Measurements from ENCODE around the gene ACAD11. TPM values are rescaled to one million over a fixed set of nuclear protein-coding genes. Genes with fewer than 3 reads are reported as not detected.

ACAD11 gene
- polyA plus RNA-seq, 3 donors, result 0.31 to 25.4 (median 0.40) TPM

DNA sequence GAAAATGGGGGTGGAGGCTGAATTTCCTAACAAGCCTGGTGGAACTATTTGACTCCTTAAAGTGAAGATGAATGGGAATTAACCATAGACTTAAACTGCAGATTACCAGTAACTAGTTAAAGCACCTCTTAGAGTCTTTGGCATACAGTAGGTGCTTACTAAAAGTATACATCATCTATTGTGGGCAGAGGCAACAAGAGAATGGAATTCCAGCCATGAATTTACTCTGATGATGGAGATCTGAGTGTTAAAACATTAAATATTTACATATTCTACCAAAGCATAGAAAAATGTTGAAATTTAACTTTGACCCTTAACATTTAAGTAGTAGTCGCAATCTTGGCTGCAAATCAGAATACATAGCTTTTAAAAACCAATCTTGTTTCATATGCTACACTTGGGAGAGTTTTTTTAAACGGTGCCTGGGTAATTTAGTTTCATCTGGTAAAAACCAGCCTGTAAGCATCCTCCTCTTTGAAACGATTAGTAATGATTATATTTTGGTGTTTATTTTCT, 5.7 kb upstream of the ACAD11 start:
- H3K36me3 ChIP-seq (replicated peaks in 1 of 2; ENCODE audit: control insufficient read depth in 1 of 2, insufficient read depth in 2 of 2, low read length in 2 of 2), result peaks cover 15 to 38% of the 10 kb centered on the region in 2 donors
- H3K9me3 ChIP-seq (replicated peaks in 1 of 2; ENCODE audit: control insufficient read depth in 1 of 2, insufficient read depth in 1 of 2, low read length in 2 of 2), result no peaks in the 10 kb centered on the region
- H3K27ac Mint-ChIP-seq, result no peak overlapping the region
- no peaks in the 10 kb centered on the region for H3K27me3 ChIP-seq (ENCODE audit: control insufficient read depth in 2 of 2, insufficient read depth in 2 of 2, low read length in 2 of 2)
- H3K27me3 Mint-ChIP-seq (ENCODE audit: low read depth in 3 of 3), result no peaks in the 10 kb centered on the region
- H4K20me1 ChIP-seq (ENCODE audit: insufficient read depth, low read length), result no peaks in the 10 kb centered on the region
- H3K4me2 ChIP-seq (replicated peaks; ENCODE audit: extremely low read depth, low read length, poor library complexity, severe bottlenecking), result no peak overlapping the region
- peaks cover 21% of the 10 kb centered on the region for H3K79me2 ChIP-seq (ENCODE audit: insufficient read depth, low read length)
- H3K4me3 Mint-ChIP-seq, result no peak overlapping the region
- DNase-seq, result no peak
- no peak overlapping the region for H3K9ac ChIP-seq (ENCODE audit: insufficient read depth, low read length, poor library complexity, severe bottlenecking)
- no peak overlapping the region for H3K27ac ChIP-seq (ENCODE audit: low read depth in 1 of 2, low read length in 2 of 2)
- TF ChIP-seq, protein P1, sequence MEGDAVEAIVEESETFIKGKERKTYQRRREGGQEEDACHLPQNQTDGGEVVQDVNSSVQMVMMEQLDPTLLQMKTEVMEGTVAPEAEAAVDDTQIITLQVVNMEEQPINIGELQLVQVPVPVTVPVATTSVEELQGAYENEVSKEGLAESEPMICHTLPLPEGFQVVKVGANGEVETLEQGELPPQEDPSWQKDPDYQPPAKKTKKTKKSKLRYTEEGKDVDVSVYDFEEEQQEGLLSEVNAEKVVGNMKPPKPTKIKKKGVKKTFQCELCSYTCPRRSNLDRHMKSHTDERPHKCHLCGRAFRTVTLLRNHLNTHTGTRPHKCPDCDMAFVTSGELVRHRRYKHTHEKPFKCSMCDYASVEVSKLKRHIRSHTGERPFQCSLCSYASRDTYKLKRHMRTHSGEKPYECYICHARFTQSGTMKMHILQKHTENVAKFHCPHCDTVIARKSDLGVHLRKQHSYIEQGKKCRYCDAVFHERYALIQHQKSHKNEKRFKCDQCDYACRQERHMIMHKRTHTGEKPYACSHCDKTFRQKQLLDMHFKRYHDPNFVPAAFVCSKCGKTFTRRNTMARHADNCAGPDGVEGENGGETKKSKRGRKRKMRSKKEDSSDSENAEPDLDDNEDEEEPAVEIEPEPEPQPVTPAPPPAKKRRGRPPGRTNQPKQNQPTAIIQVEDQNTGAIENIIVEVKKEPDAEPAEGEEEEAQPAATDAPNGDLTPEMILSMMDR (IDR thresholded peaks at IDR 0.05), result no peak
- peaks cover 9 to 12% of the 10 kb centered on the region in 2 donors for H3K4me1 ChIP-seq (ENCODE audit: control insufficient read depth in 1 of 2, insufficient read depth in 2 of 2, low read length in 2 of 2)
- H3K36me3 Mint-ChIP-seq, result peaks cover 6 to 19% of the 10 kb centered on the region in 2 donors
- H3K4me3 ChIP-seq (replicated peaks in 1 of 3; ENCODE audit: low read depth in 2 of 3, low read length in 3 of 3), result no peak overlapping the region
- H3K4me1 Mint-ChIP-seq, result peaks cover 16% of the 10 kb centered on the region
- H3K9me3 Mint-ChIP-seq, result peaks cover 0 to 1% (median 0%) of the 10 kb centered on the region in 7 donors
- no CpG with 5 or more reads among the region's 3 CpGs for WGBS (ENCODE audit: insufficient coverage)
- no peak overlapping the region for H2AFZ ChIP-seq (ENCODE audit: insufficient read depth, low read depth, low read length, poor library complexity, severe bottlenecking)
- intact Hi-C loops (cut with micrococcal nuclease), result no loop called here

DNA sequence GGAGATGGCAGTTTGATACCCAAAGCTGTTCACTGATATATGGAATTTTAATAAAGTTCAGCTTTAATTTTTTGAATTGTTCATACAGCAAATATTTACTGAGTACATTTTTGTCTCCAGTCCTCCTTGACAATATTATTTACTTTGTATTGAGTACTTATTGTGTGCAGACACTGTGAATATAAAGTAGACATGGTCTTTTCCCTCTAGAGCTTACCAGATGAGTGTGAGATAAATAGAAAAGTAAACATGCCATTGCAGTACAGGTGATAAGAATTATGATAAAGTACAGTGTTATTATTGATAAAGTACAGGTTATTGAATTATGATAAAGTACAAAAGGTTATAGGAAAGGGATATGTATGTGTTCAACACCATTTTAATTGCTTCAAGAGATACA, 2.6 kb upstream of the ACAD11 start:
- H3K4me1 ChIP-seq (ENCODE audit: control insufficient read depth in 1 of 2, insufficient read depth in 2 of 2, low read length in 2 of 2), result peaks cover 16 to 23% of the 10 kb centered on the region in 2 donors
- no peaks in the 10 kb centered on the region for H3K27me3 ChIP-seq (ENCODE audit: control insufficient read depth in 2 of 2, insufficient read depth in 2 of 2, low read length in 2 of 2)
- no peak overlapping the region for H3K4me2 ChIP-seq (replicated peaks; ENCODE audit: extremely low read depth, low read length, poor library complexity, severe bottlenecking)
- Mint-ChIP-seq H3K9me3 (no peaks in the 10 kb centered on the region), H3K27ac (no peak overlapping the region), H3K36me3 (peaks cover 4% of the 10 kb centered on the region in 2 donors), H3K27me3 (ENCODE audit: low read depth in 3 of 3) (no peaks in the 10 kb centered on the region), H3K4me3 (no peak overlapping the region), H3K4me1 (peaks cover 26% of the 10 kb centered on the region)
- no peak overlapping the region for H3K27ac ChIP-seq (ENCODE audit: low read depth in 1 of 2, low read length in 2 of 2)
- intact Hi-C loops (cut with micrococcal nuclease), result no loop called here
- H3K36me3 ChIP-seq (replicated peaks in 1 of 2; ENCODE audit: control insufficient read depth in 1 of 2, insufficient read depth in 2 of 2, low read length in 2 of 2), result peaks cover 6 to 12% of the 10 kb centered on the region in 2 donors
- TF ChIP-seq, protein P1 (IDR thresholded peaks at IDR 0.05), result no peak
- no peak overlapping the region for H3K4me3 ChIP-seq (replicated peaks in 1 of 3; ENCODE audit: low read depth in 2 of 3, low read length in 3 of 3)
- H3K9me3 ChIP-seq (replicated peaks in 1 of 2; ENCODE audit: control insufficient read depth in 1 of 2, insufficient read depth in 1 of 2, low read length in 2 of 2), result no peaks in the 10 kb centered on the region
- DNase-seq, result no peak
- peaks cover 24% of the 10 kb centered on the region for H3K79me2 ChIP-seq (ENCODE audit: insufficient read depth, low read length)
- H2AFZ ChIP-seq (ENCODE audit: insufficient read depth, low read depth, low read length, poor library complexity, severe bottlenecking), result no peak overlapping the region
- H4K20me1 ChIP-seq (ENCODE audit: insufficient read depth, low read length), result no peaks in the 10 kb centered on the region
- no peak overlapping the region for H3K9ac ChIP-seq (ENCODE audit: insufficient read depth, low read length, poor library complexity, severe bottlenecking)

All from CD14-positive monocyte (primary cell).